Keratinocyte (primary cell): ENCODE results near the gene TRPM3. TPM values are rescaled to one million over a fixed set of nuclear protein-coding genes. Genes with fewer than 3 reads are reported as not detected.

Experiments used
- DNase-seq: peaks from one replicate; pipeline ENCODE4 v3.0.0-alpha.2; 2011; ENCODE audit warnings: low read depth, missing footprints, low spot score
- FAIRE-seq: peaks from 2 replicates; lab custom pipeline; 2011; peaks lifted over from hg19 to GRCh38; lab: Jason Lieb, UNC
- H2AFZ ChIP-seq: 2 replicates; pipeline ENCODE4 v1.6.0; 2012; ENCODE audit warnings: low read length, control low read depth, inconsistent platforms; ENCODE audit not compliant: control insufficient read depth
- H3K27ac ChIP-seq: 2 replicates; pipeline ENCODE4 v1.5.1; 2011; ENCODE audit warnings: low read length; ENCODE audit not compliant: control insufficient read depth, insufficient read depth
- H3K27me3 ChIP-seq: 3 replicates; pipeline ENCODE4 v1.6.0; 2011; ENCODE audit warnings: low read length; ENCODE audit not compliant: control insufficient read depth, insufficient read depth; ENCODE audit errors: extremely low read depth
- H3K36me3 ChIP-seq, 2 experiments: 2 replicates in 1 of 2; 3 replicates in 1 of 2; pipeline ENCODE4 v1.5.1; 2011; ENCODE audit warnings: low read length in 2 of 2, mild to moderate bottlenecking in 1 of 2; ENCODE audit not compliant: control insufficient read depth in 2 of 2, insufficient read depth in 2 of 2; ENCODE audit errors: extremely low read depth in 1 of 2
- H3K4me1 ChIP-seq: 3 replicates; pipeline ENCODE4 v1.5.1; 2011; ENCODE audit warnings: low read length; ENCODE audit not compliant: control insufficient read depth, insufficient read depth; ENCODE audit errors: extremely low read depth
- H3K4me2 ChIP-seq: 3 replicates; pipeline ENCODE4 v1.6.0; 2011; ENCODE audit warnings: low read depth, low read length; ENCODE audit not compliant: control insufficient read depth, insufficient read depth; ENCODE audit errors: extremely low read depth
- H3K4me3 ChIP-seq, 3 experiments: fragments of 200-600 bp in 1 of 3; sonication (generic) in 1 of 3; 2 replicates in 2 of 3; 3 replicates in 1 of 3; pipeline ENCODE4 v1.5.1; 2011 to 2016; ENCODE audit warnings: low read length in 3 of 3, mild to moderate bottlenecking in 3 of 3, control low read depth in 2 of 3, inconsistent platforms in 1 of 3, low read depth in 1 of 3, mixed read lengths in 1 of 3, mixed run types in 1 of 3, moderate library complexity in 1 of 3; ENCODE audit not compliant: control insufficient read depth in 2 of 3, insufficient read depth in 2 of 3; ENCODE audit errors: extremely low read depth in 1 of 3
- H3K79me2 ChIP-seq: 2 replicates; pipeline ENCODE4 v1.6.0; 2012; ENCODE audit warnings: low read length; ENCODE audit not compliant: control insufficient read depth, insufficient read depth
- H3K9ac ChIP-seq: 3 replicates; pipeline ENCODE4 v1.6.0; 2011; ENCODE audit warnings: low read length; ENCODE audit not compliant: control insufficient read depth, insufficient read depth; ENCODE audit errors: extremely low read depth
- H3K9me1 ChIP-seq: 3 replicates; pipeline ENCODE4 v1.6.0; 2011; ENCODE audit warnings: low read length; ENCODE audit not compliant: control insufficient read depth, insufficient read depth; ENCODE audit errors: extremely low read depth
- H3K9me3 ChIP-seq: 2 replicates; pipeline ENCODE4 v1.5.1; 2012; ENCODE audit warnings: low read depth, low read length; ENCODE audit not compliant: control insufficient read depth
- H4K20me1 ChIP-seq: 3 replicates; pipeline ENCODE4 v1.6.0; 2011; ENCODE audit warnings: low read length; ENCODE audit not compliant: control insufficient read depth, insufficient read depth; ENCODE audit errors: extremely low read depth
- EZH2 ChIP-seq: IDR thresholded peaks from one replicate; pipeline ENCODE4 v1.6.1; 2012; ENCODE audit warnings: inconsistent platforms, mild to moderate bottlenecking, low read length, moderate library complexity
- dilution Hi-C: fragments of 300-500 bp; cut with MboI; formaldehyde crosslinking; loops from one replicate; pipeline ENCODE4 v1.7.0; 2020; ENCODE audit warnings: low sequenced_read_pairs; ENCODE audit not compliant: extremely low pct_ligation_motif_present
- polyA plus RNA-seq, 5 experiments: library from polyadenylated mRNA; depleted of rRNA in 3 of 5; stranded (reverse) in 3 of 5; stranded (forward) in 1 of 5; unstranded in 1 of 5; fragments of >200 nt; gene quantifications; 1 replicate in 1 of 5; 2 replicates in 3 of 5; 3 replicates in 1 of 5; pipeline versions ENCODE4 v1.2.1 to v1.2.3, GENCODE V29; 2011 to 2012; ENCODE audit warnings: missing spikeins in 2 of 5, low read depth in 1 of 5, low replicate concordance in 1 of 5
- TF ChIP-seq, protein P1 (sequence below), 3 experiments: IDR thresholded peaks in 1 of 3; conservative IDR thresholded peaks in 1 of 3; optimal IDR thresholded peaks in 1 of 3; 2 replicates in 2 of 3; 3 replicates in 1 of 3; pipeline versions ENCODE3 to v1.5.1; 2011; ENCODE audit warnings: low read length in 3 of 3, mild to moderate bottlenecking in 3 of 3, moderate library complexity in 2 of 3, control low read depth in 1 of 3, inconsistent platforms in 1 of 3; ENCODE audit not compliant: insufficient read depth in 2 of 3; ENCODE audit errors: extremely low read depth in 1 of 3

TRPM3 gene
- polyA plus RNA-seq, 1 donor (not counting 4 experiments of a cell fraction or from before 2014, with no cell fraction given): 0.03 TPM

DNA sequence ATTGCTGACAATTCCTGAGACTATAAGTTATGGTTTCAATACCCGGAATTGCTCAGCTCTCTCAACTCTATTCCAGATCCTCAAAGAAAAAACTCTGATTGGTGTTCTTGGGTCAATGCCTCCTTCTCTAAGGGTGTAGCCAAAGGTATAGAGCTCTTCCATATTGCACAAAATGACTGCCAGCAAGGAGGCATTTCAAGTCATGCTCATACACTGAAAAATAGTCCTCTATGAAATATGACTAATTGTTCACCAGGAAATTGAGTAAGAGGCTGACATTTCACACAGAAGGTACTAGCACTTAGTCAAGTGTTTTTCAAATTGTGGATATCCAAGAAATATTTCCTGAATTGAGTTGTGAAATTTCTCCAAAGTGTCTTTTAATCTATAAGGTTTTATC is 595.9 kb downstream of the TRPM3 start:
- Histone ChIP-seq H3K4me2 (no peak overlapping the region), H3K4me1 (no peaks in the 10 kb centered on the region), H3K9me1 (no peaks in the 10 kb centered on the region), H3K4me3 (no peak overlapping the region), H3K9me3 (no peaks in the 10 kb centered on the region), H4K20me1 (no peaks in the 10 kb centered on the region), H2AFZ (no peak overlapping the region), H3K79me2 (no peaks in the 10 kb centered on the region), H3K27me3 (peaks cover 6% of the 10 kb centered on the region), H3K9ac (no peak overlapping the region), H3K27ac (no peak overlapping the region), H3K36me3 (no peaks in the 10 kb centered on the region)
- DNase-seq (no peak), FAIRE-seq (no peak)
- dilution Hi-C loops: no loop called here
- TF ChIP-seq, protein P1, sequence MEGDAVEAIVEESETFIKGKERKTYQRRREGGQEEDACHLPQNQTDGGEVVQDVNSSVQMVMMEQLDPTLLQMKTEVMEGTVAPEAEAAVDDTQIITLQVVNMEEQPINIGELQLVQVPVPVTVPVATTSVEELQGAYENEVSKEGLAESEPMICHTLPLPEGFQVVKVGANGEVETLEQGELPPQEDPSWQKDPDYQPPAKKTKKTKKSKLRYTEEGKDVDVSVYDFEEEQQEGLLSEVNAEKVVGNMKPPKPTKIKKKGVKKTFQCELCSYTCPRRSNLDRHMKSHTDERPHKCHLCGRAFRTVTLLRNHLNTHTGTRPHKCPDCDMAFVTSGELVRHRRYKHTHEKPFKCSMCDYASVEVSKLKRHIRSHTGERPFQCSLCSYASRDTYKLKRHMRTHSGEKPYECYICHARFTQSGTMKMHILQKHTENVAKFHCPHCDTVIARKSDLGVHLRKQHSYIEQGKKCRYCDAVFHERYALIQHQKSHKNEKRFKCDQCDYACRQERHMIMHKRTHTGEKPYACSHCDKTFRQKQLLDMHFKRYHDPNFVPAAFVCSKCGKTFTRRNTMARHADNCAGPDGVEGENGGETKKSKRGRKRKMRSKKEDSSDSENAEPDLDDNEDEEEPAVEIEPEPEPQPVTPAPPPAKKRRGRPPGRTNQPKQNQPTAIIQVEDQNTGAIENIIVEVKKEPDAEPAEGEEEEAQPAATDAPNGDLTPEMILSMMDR (optimal IDR thresholded peaks at IDR 0.05 in 1 of 3, IDR thresholded peaks at IDR 0.05 in 1 of 3, conservative IDR thresholded peaks at IDR 0.05 in 1 of 3; ENCODE audit: extremely low read depth in 1 of 3, insufficient read depth in 2 of 3, low read length in 3 of 3): no peak
- no peak for TF ChIP-seq EZH2

- DNase-seq (no peak), FAIRE-seq (no peak)
- Histone ChIP-seq H3K4me1 (no peaks in the 10 kb centered on the region), H3K27me3 (peaks cover 10% of the 10 kb centered on the region), H3K36me3 (no peaks in the 10 kb centered on the region), H3K9ac (no peak overlapping the region), H4K20me1 (no peaks in the 10 kb centered on the region), H2AFZ (no peak overlapping the region), H3K27ac (no peak overlapping the region), H3K4me3 (no peak overlapping the region), H3K9me3 (no peaks in the 10 kb centered on the region), H3K79me2 (no peaks in the 10 kb centered on the region), H3K9me1 (no peaks in the 10 kb centered on the region), H3K4me2 (no peak overlapping the region)
- TF ChIP-seq EZH2: no peak
- TF ChIP-seq, protein P1 (optimal IDR thresholded peaks at IDR 0.05 in 1 of 3, IDR thresholded peaks at IDR 0.05 in 1 of 3, conservative IDR thresholded peaks at IDR 0.05 in 1 of 3; ENCODE audit: extremely low read depth in 1 of 3, insufficient read depth in 2 of 3, low read length in 3 of 3): no peak
- dilution Hi-C loops: loop anchor here (25.0 kb wide), 1 partner anchor 92 kb away; no protein-coding TSS in a partner anchor
Observed at GRCh38 chr9:70519912-70520724, 601.3 kb downstream of the TRPM3 start.
